ENCODE measurements around the gene CAMTA2. TPM values are rescaled to one million over a fixed set of nuclear protein-coding genes. Genes with fewer than 3 reads are reported as not detected.

Gene CAMTA2
- total RNA-seq, 1 donor, result 19.2 TPM

DNA sequence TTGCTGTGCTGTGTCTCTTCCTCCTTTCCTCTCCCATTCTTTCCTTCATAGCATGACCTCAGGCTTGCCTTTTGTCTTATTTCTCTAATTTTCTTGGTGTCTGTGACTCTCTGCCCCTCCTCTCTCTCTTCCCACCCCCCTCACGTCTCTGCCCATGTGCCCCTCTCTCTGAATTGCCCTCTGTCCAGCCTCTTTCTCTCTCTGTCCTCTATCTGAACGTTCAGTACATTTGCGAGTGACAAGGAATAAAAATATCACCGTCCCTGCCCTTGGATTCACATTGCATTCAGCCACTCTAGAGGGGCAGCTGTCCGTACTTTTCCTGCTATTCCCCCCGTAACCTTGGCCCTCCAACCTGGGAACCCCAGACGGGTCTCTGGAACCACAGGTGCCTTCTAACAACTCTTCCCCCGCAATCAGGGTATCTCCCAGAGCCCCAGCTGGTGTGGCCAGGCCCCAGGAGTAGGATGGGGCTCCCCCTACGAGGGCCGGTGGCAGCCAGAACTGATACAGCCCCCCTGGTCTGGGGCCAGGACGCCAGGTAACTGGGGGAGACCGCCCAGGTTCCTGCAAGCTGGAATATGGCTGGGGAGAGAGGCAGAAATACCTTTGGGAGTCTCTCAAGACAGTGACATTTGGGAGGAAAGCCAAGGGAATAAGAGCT lies 12.1 kb upstream of the CAMTA2 start:
- Histone ChIP-seq H2AFZ (ENCODE audit: low read length) (no peak overlapping the region), H3K36me3 (ENCODE audit: insufficient read depth, low read length) (peaks cover 32% of the 10 kb centered on the region), H4K20me1 (ENCODE audit: insufficient read depth, low read length) (peaks cover 24% of the 10 kb centered on the region)

DNA sequence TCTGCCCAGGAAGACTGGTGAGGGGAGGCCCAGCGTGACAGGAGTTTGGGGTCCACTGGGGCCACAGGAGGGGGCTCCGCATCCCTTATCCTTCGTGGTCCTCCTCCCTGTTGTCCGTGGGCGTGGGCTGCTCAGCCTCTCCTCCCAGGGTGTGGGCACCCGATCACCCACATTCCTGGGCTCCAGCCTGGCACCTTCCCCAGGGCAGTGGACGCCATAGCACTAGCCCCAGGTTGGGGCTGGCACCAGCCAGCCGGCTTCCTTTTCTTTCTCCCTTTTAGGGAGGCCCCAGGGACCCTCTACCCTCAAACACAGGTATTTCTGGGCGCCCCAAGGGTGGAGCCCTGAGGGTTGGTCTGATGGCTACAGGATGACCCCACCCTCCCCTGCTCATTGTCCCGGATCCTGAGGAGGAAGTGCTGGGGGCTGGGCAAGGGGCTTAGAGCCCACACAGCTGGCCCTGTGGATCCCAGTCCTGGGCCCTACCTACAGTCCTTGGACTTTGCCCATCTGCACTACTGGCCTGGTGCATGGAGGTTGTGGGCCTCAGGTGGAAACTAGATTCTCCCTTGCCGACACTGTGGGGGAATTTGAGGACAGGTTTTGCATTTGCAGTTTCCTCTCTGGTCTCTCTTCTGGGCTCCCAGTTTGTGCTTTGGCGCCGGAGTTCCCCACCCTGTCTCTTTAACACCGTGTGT lies 11.4 kb upstream of the CAMTA2 start:
- peak overlapping the region; percentile 59 for H2AFZ ChIP-seq (ENCODE audit: low read length)
- peak overlapping the region; percentile 94 for H3K4me2 ChIP-seq (ENCODE audit: insufficient read depth, low read length)
- H3K4me1 ChIP-seq (ENCODE audit: insufficient read depth, low read length), result peaks cover 24% of the 10 kb centered on the region
- peak; percentile 87 for DNase-seq (ENCODE audit: insufficient read length, low spot score, missing footprints)
- H3K27me3 ChIP-seq (ENCODE audit: insufficient read depth, low read length), result no peaks in the 10 kb centered on the region
- peak overlapping the region; percentile 41 for H3K27ac ChIP-seq (ENCODE audit: low read depth, low read length)
- TF ChIP-seq, protein P1, sequence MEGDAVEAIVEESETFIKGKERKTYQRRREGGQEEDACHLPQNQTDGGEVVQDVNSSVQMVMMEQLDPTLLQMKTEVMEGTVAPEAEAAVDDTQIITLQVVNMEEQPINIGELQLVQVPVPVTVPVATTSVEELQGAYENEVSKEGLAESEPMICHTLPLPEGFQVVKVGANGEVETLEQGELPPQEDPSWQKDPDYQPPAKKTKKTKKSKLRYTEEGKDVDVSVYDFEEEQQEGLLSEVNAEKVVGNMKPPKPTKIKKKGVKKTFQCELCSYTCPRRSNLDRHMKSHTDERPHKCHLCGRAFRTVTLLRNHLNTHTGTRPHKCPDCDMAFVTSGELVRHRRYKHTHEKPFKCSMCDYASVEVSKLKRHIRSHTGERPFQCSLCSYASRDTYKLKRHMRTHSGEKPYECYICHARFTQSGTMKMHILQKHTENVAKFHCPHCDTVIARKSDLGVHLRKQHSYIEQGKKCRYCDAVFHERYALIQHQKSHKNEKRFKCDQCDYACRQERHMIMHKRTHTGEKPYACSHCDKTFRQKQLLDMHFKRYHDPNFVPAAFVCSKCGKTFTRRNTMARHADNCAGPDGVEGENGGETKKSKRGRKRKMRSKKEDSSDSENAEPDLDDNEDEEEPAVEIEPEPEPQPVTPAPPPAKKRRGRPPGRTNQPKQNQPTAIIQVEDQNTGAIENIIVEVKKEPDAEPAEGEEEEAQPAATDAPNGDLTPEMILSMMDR (IDR thresholded peaks at IDR 0.05; ENCODE audit: extremely low read depth, low read depth, low read length), result no peak
- peaks cover 31% of the 10 kb centered on the region for H3K79me2 ChIP-seq (ENCODE audit: insufficient read depth, low read length)
- H4K20me1 ChIP-seq (ENCODE audit: insufficient read depth, low read length), result peaks cover 24% of the 10 kb centered on the region
- peaks cover 25% of the 10 kb centered on the region for H3K36me3 ChIP-seq (ENCODE audit: insufficient read depth, low read length)
- H3K4me3 ChIP-seq (ENCODE audit: insufficient read depth, low read length), result peak overlapping the region; percentile 96
- H3K9me3 ChIP-seq (ENCODE audit: low read depth, low read length), result no peaks in the 10 kb centered on the region

More for the DNA sequence above, 12.1 kb upstream of the CAMTA2 start:
- Histone ChIP-seq H3K27me3 (ENCODE audit: insufficient read depth, low read length) (no peaks in the 10 kb centered on the region), H3K4me2 (ENCODE audit: insufficient read depth, low read length) (peak overlapping the region; percentile 94), H3K4me1 (ENCODE audit: insufficient read depth, low read length) (peaks cover 24% of the 10 kb centered on the region), H3K27ac (ENCODE audit: low read depth, low read length) (no peak overlapping the region), H3K9me3 (ENCODE audit: low read depth, low read length) (no peaks in the 10 kb centered on the region), H3K4me3 (ENCODE audit: insufficient read depth, low read length) (peak overlapping the region; percentile 96), H3K79me2 (ENCODE audit: insufficient read depth, low read length) (peaks cover 31% of the 10 kb centered on the region)
- TF ChIP-seq, protein P1 (IDR thresholded peaks at IDR 0.05; ENCODE audit: extremely low read depth, low read depth, low read length), result no peak
- DNase-seq (ENCODE audit: insufficient read length, low spot score, missing footprints), result peak; percentile 79

DNA sequence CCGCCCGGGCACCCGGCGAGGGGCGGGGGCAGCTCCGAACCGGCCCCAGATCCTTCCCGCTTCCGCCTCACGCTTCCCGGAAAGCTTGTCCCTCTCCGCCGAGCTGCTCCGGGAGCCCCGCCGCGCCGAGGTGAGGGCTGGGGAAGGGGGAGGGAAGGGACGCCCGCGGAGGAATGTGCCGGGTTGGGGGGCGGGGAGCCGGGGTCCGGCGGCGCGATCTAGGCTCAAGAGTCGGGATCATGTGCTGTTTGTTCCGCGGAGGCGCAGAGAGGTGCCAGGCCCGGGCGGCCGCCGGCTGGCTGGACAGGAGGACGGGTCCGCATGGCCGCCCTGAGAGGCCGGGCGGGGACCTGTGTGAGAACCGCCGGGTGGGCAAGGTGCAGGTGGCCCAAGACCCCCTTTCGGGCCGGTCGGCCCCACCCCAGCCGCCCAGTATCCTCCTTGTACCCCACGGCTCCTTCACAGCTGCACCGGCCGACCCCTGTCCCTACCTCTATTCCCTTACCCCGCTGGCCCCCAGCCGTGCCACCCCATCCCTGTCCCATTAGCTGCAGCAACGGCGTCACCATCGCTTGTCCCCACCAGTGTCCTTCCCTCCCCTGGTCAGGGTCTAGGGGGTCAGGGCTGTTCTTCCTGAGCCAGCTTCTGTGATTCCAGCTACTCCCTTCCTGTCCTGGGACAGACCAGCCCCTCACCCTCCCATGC lies 10.7 kb upstream of the CAMTA2 start:
- peak overlapping the region; percentile 41 for H3K27ac ChIP-seq (ENCODE audit: low read depth, low read length)
- DNase-seq (ENCODE audit: insufficient read length, low spot score, missing footprints), result peak; percentile 91
- H3K79me2 ChIP-seq (ENCODE audit: insufficient read depth, low read length), result peaks cover 31% of the 10 kb centered on the region
- no peaks in the 10 kb centered on the region for H3K9me3 ChIP-seq (ENCODE audit: low read depth, low read length)
- H2AFZ ChIP-seq (ENCODE audit: low read length), result peak overlapping the region; percentile 59
- TF ChIP-seq, protein P1 (IDR thresholded peaks at IDR 0.05; ENCODE audit: extremely low read depth, low read depth, low read length), result no peak
- H4K20me1 ChIP-seq (ENCODE audit: insufficient read depth, low read length), result peaks cover 24% of the 10 kb centered on the region
- peak overlapping the region; percentile 94 for H3K4me2 ChIP-seq (ENCODE audit: insufficient read depth, low read length)
- peak overlapping the region; percentile 96 for H3K4me3 ChIP-seq (ENCODE audit: insufficient read depth, low read length)
- no peaks in the 10 kb centered on the region for H3K27me3 ChIP-seq (ENCODE audit: insufficient read depth, low read length)
- H3K36me3 ChIP-seq (ENCODE audit: insufficient read depth, low read length), result peaks cover 22% of the 10 kb centered on the region
- peaks cover 24% of the 10 kb centered on the region for H3K4me1 ChIP-seq (ENCODE audit: insufficient read depth, low read length)
